HG02870 (cell line): ENCODE data around the gene ZSWIM3.

ENCODE experiments used
- ATAC-seq: cut with Tn5 transposase; IDR thresholded peaks from one replicate; pipeline ENCODE4 v1.9.1; 2021; ENCODE audit warnings: mild to moderate bottlenecking, moderate library complexity; ENCODE audit not compliant: unreplicated experiment

The ZSWIM3 gene

GRCh38 chr20:45909336-45909808 lies 52.0 kb downstream of the ZSWIM3 start:
- ATAC-seq, result no peak

GRCh38 chr20:45909817-45910669 lies 52.6 kb downstream of the ZSWIM3 start:
- ATAC-seq, result no peak

GRCh38 chr20:45910670-45911485 lies 53.5 kb downstream of the ZSWIM3 start:
- ATAC-seq, result peak; percentile 89

GRCh38 chr20:45911486-45912343 lies 54.3 kb downstream of the ZSWIM3 start, which contains the start of gene PLTP:
Gene PLTP, minus strand, starts transcription at chr20:45912155. Its CDS starts 703 bp downstream, at chr20:45911452.
- ATAC-seq, result no peak

- no peak for ATAC-seq
Observed at GRCh38 chr20:45912344-45912682, 54.9 kb downstream of the ZSWIM3 start.

GRCh38 chr20:45913116-45913515 lies 55.7 kb downstream of the ZSWIM3 start:
- ATAC-seq, result no peak

- ATAC-seq, result no peak
Observed at GRCh38 chr20:45917790-45918141, 60.4 kb downstream of the ZSWIM3 start.

- no peak for ATAC-seq
Observed at GRCh38 chr20:45918182-45918737, 60.8 kb downstream of the ZSWIM3 start.

- no peak for ATAC-seq
Observed at GRCh38 chr20:45918779-45919537, 61.5 kb downstream of the ZSWIM3 start.

GRCh38 chr20:45919542-45920399 lies 62.4 kb downstream of the ZSWIM3 start:
- ATAC-seq, result no peak

GRCh38 chr20:45920462-45921336 lies 63.3 kb downstream of the ZSWIM3 start:
- no peak for ATAC-seq

- ATAC-seq, result no peak
Observed at GRCh38 chr20:45921337-45922189, 64.1 kb downstream of the ZSWIM3 start.

- ATAC-seq, result no peak
Observed at GRCh38 chr20:45924391-45925261, 67.2 kb downstream of the ZSWIM3 start.

GRCh38 chr20:45925821-45926506 lies 68.5 kb downstream of the ZSWIM3 start:
- ATAC-seq, result no peak

- ATAC-seq, result no peak
Observed at GRCh38 chr20:45926731-45927070, 69.3 kb downstream of the ZSWIM3 start.
